NCI-H2196 treated with DMSO at 0.1 percent for 48 hours (cell line): ENCODE results near the gene FAM241B.

ENCODE experiments used
- DNase-seq: peaks from one replicate; lab custom pipeline; 2025; ENCODE audit not compliant: unreplicated experiment; lab: John Stamatoyannopoulos, UW

The FAM241B gene

GRCh38 chr10:69647819-69648218 lies 17.8 kb downstream of the FAM241B start:
- DNase-seq: no peak

- no peak for DNase-seq
Measured at GRCh38 chr10:69648461-69648860, 18.4 kb downstream of the FAM241B start.

DNA sequence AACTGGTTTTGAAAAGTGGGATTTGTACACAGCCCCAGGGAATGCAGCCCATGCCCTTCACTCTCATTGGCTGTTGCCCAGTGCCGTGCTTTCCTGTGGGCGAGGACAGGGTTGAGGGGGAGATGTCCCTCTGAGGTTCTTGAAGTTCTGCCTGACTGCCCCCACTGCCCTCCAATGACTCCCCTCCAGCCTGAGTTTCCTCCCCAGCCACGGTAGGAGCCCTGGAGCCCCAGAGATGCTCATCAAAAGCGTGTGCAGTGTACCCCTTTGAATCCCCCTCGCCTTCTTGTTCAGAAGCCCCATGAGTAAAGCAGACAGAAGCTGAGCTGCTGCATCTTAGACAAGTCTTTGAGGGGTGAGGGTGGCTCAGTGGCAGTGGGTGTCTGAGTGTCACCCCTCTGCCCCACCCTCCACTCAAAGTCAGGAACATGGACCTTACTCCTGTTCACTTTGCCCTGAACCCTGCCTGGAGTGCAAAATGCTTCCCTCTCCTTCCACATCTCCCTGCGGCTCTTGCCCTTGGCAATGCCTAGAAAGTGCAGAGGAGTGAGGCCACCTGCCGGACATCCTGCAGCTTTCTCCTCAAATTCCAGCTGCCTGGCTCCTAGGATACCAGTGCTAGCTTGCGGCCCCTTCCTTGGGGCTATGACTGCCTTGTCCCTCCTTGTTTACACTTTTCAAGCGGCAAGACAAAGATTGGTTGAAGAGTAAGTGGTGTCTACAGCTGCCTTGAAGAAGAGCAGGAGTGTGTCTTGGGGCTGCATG lies 19.9 kb downstream of the FAM241B start:
- DNase-seq: no peak

- no peak for DNase-seq
Measured at GRCh38 chr10:69650589-69651261, 20.7 kb downstream of the FAM241B start.

DNA sequence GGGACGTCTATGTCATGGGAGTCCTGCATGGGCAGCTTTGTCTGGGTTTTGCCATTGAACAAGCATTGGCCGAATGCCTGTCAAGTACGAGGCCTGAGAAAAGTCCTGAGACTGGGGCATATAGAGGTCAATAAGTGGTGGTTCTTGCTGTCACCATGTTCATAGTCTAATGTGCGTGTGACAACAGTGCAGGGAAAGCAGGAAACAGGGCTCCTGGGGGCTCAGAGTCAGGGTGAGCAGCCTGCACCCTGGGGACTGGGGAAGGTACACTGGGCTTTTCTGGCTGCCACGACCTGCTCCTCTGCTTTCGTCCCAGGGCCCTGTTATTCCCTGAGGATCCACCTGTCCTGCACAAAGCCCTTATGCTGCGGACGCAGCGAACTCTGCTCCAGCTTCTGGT lies 21.3 kb downstream of the FAM241B start:
- DNase-seq: no peak

DNA sequence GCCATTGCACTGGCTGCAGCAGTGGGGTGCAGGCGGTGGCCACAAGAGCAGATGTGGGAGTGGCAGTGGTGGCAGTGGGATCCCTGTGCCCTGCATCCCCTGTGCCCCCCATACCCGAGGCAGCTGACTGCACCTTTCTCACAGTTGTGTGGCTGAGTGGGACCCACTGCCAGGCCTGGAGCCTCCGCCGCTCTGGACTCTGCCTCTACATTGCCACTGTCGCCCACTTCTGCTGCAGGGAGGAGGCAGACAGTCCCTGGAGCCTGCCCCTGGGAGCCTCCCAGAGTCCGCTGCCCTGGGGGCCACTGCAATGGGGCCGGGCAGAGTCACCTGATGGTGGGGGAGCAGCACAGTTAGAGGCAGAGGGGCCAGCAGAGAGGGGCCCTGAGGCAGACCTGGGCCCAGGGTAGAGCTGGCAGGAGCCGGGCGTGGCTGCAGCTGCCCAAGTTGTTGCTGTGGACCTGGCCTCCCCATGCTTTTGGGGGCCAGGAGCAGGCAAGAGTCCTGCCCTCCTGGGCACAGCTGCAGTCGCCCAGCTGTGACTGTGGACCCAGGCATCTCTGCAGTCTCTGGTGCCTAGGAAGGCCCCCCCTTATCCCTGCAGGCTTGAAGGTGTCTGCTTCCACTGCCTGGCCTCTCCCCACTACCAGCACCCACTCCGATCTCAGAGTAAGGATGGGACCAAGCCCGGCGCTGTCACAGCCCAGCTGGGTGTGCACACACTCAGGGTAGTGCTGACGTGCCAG lies 22.2 kb downstream of the FAM241B start:
- no peak for DNase-seq

DNA sequence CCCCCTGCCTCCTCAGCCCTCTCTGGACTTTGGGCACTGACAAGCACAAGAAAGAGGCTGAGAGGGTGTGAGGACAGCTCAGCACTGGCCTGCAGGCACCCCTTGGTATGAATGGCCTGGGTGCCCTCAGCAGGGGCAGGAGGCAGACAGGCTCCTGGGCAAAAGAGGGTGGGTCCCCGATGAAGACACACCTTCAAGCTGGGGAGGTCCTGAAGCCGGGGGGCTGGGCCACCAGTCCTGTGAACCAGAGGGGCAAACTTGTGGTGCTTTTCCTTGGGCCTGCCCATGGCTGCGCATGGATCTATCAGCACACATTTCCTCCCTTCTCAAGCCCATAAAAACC lies 22.8 kb downstream of the FAM241B start:
- no peak for DNase-seq

DNA sequence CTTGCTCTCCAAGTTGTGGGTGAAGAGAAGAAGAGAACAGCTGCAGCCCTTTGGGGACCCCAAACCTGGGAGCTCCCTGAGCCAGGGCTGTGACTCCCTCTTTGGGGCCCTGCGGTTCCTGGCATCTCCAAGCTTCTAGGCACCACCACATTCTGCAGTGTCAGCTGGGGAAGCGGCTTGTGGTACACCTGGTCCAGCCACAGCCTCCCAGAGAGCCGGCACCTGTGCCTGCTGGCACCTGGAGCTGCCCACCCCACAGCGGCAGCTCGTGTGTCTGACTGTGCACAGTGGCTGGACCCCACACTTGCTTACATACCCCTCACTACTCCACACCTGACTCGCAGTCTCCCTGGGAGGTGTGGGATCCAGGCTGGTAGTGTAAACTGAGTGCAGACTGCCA lies 23.5 kb downstream of the FAM241B start:
- no peak for DNase-seq

DNA sequence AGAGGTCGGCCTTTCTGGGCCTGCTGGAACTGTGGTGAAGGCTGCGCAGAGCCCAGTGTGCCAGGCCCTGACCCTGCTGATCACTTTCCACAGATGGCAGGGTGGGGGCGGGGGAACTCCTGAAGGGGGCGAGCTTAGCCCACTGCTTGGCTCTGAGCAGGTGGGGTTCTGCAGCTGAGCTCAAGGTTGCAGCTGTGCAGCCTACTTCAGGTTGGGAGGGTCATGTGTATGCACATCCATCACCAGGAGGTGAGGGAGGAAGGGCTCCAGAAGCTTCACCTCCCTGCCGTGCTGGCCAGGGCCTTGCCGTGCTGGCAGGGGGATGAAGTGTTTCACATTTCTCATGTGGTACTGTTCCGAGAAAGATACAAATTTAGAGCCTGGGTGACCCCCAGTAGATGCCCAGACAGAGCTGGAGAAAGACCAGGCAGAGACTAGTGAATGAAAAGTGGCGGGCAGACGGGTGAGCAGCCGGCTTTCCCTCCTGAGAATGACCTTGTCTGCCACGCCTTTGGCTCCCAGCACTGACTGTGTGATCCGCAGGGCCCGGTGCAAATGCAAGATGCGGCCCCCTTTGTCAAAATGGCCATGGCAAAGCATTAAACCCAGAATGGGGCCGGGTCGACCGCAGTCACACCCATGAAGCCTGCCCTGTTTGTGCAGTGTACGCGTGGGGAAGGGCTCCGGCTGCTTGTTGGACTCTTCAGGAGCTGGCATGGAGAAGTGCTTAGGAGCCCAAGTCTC lies 25.2 kb downstream of the FAM241B start:
- no peak for DNase-seq

GRCh38 chr10:69655868-69656555 lies 26.0 kb downstream of the FAM241B start:
- no peak for DNase-seq

GRCh38 chr10:69656742-69657269 lies 26.8 kb downstream of the FAM241B start:
- DNase-seq: no peak

- no peak for DNase-seq
Measured at GRCh38 chr10:69657430-69657829, 27.4 kb downstream of the FAM241B start.

DNA sequence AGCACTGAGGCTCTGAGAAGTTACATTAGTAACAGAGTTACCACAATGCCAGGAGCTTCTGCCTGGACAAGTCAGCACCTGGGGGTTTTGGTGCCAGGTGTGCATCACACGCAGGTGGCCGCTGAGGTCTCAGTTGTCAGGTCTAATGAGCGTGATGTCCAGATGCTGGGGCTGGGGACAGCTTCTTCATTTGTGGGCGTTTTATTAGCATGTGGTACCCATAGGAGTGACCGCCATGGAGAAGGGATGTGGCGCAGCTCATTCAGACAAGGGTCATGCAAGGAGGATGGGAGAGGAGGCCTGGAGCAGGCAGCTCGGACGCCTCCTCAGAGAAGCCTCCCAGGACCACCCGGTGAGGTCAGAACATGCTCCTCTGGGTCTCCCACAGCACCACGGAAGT lies 27.8 kb downstream of the FAM241B start:
- no peak for DNase-seq

- DNase-seq: no peak
Measured at GRCh38 chr10:69659241-69660038, 29.4 kb downstream of the FAM241B start.

GRCh38 chr10:69660296-69660695 lies 30.2 kb downstream of the FAM241B start:
- no peak for DNase-seq

DNA sequence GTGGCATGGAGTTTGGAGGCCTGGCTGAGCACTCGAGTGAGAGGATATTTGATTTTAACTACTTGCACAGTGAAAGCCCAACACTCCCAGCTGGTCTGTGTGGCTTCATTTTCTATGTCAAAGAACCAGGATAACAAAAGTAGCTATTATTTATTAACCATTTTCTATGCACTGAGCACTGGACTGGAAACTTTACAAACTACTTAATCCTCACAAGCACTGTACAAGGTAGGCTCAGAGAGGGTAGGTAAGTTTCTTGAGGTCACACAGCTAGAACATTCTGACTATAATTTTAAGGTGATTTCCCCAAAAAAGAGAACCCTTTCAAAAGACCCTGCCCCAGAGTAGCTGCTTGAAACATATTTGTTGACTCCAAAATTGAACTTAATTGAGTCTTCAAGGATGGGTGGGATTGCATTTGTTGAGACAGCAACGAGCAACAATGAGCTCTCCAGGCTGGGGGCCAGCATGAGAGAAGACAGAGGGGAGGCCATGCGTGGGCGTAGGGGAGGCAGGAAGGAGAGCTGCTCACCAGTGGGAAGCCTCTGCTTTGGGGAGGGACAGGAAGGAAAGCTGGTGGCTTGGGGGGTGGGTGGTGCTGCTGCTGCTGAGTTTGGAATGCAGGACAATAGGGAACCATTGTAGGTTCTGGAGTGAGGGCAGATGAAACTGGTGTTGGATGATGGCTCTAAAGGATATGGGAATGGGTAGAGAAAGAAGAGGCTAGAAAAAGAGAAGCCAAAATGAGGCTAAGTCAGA lies 31.5 kb downstream of the FAM241B start:
- no peak for DNase-seq

DNA sequence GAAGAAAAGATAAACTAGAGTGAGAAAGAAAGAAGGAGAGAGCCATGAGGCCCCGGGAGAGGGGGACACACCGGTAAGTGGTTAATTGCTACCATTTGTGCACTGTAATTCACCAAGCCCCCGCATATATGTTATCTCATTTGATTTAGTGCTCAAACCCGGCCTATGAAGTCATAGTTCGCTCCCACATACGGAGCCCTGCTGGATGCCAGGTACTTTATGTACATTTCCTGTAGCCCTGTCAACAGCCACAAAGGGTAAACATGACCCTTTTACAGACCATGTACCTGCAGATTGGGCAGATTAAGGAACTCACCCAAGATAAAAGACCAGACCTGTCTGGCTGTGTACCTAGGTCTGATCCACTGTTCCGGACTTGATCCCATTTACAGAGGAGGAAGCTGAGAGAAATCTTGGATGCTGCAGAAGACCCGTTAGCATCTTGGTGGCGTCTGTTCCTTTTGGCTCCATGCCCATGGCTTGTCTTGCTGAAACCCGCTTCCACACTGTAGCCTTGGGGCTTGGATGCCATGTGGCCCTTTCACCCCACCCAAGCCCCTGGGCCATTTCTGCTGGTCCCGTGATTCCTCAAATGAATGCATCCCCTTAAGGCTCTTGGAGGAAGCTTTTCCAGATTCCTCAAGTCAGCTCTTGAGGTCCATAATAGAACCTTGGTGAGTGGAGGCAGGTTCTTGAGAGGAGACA lies 32.3 kb downstream of the FAM241B start:
- no peak for DNase-seq

GRCh38 chr10:69662901-69663300 lies 32.9 kb downstream of the FAM241B start:
- no peak for DNase-seq
